GM19099 (cell line): ENCODE data around the gene KRTAP19-2.

ENCODE experiments used
- POLR2A ChIP-seq: IDR thresholded peaks from 3 replicates; pipeline ENCODE4 v1.6.1; 2011; ENCODE audit warnings: low read depth; ENCODE audit not compliant: insufficient read length; ENCODE audit errors: extremely low read depth

KRTAP19-2 gene

DNA sequence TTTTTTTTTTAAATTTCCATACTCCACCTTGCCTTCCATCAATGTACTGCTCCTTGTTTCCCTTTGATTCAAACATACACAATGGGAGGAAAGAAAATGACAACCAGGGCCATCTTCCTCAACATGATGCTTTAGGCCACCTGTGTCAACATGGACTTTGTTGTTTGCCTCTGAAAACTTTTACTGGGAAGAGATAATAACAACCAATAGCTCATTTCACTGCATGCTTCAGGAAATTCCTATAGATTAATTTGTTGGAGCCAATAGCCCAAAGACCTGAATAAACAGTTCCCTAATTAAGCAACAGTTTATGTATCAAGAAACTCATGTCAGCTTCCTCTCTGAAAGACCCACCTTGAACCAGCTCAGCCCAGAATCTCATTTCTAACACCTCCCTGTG, 44.0 kb downstream of the KRTAP19-2 start:
- TF ChIP-seq POLR2A: no peak

GRCh38 chr21:30439975-30440374, 47.3 kb downstream of the KRTAP19-2 start, which contains the start of gene KRTAP15-1:
TSS of gene KRTAP15-1 (plus strand) at chr21:30440275. CDS start at chr21:30440328, 53 bp downstream.
- no peak for TF ChIP-seq POLR2A
